Skeletal muscle tissue (tissue), 1 donor: ENCODE data around the gene SOCS7. TPM values are rescaled to one million over a fixed set of nuclear protein-coding genes. Genes with fewer than 3 reads are reported as not detected.

Experiments
- total RNA-seq: library from RNA; depleted of rRNA; stranded (reverse); fragments of >200 nt; gene quantifications from one replicate; pipeline ENCODE4 v1.2.3, GENCODE V29; 2014

SOCS7 gene
- total RNA-seq, 1 donor from 2014 or later = 13.0 TPM

Other genes starting within 250 kb of the SOCS7 start
- gene TBC1D3E, start 223.9 kb upstream of the SOCS7 start, total RNA-seq = not detected
- not detected for gene TBC1D3, start 159.3 kb upstream of the SOCS7 start, total RNA-seq
- 45.4 TPM for gene MRPL45, start 54.7 kb upstream of the SOCS7 start, total RNA-seq
- gene GPR179, start 7.9 kb upstream of the SOCS7 start, total RNA-seq = not detected
- gene ARHGAP23, start 76.6 kb downstream of the SOCS7 start, total RNA-seq = 25.6 TPM